Breast epithelium (tissue), 3 donors: ENCODE data around the gene KDM3B.

ENCODE experiments used
- POLR2A ChIP-seq: fragments of 450-650 bp; IDR thresholded peaks from one replicate; pipeline ENCODE4 v1.6.1; 2016; ENCODE audit warnings: antibody characterized with exemption, mild to moderate bottlenecking, moderate library complexity
- POLR2AphosphoS5 ChIP-seq, 3 donors: sonication (generic); formaldehyde crosslinking; IDR thresholded peaks; one replicate each; pipeline ENCODE4 v1.6.1; 2017; ENCODE audit warnings: antibody characterized with exemption in 3 of 3
- TF ChIP-seq, protein P1 (sequence below), 3 donors: fragments of 450-650 bp; IDR thresholded peaks; one replicate each; pipeline ENCODE4 v1.5.1; 2016 to 2017; ENCODE audit warnings: antibody characterized with exemption in 3 of 3, mild to moderate bottlenecking in 3 of 3, moderate library complexity in 3 of 3

DNA sequence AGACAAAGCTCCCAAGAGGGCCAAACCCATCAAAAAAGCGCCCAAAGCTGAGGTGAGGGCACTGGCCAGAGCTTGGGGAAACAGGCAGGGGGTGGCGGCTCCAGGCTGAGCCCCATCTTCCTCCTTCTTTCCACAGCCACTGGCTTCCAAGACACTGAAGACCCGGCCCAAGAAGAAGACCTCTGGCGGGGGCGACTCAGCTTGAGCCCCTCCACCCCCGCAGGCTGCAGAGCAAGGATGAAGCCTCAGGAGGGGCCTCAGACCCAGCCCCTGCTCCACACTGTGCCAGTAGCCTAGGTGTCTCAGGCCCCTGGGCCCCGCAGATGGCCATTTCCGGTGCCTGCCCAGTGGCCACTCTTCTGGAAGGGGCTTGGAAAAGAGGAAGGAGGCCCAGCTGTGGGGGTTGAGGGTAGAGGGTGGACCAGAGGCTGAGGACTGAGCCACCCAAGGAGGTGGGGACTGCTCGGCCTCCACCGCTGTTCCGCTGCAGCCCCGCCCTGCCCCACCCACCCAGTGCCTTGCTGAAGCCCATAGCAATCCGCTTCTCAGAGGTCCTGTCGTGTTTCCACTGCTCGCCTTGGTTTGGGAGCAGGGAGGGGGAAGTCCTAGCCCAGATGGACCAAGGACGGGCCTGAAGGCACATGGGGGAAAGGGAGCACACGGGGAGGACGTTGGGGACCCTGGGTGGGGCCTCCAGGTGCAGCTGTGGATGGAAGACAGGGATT, 93.2 kb downstream of the KDM3B start:
- no peak for TF ChIP-seq POLR2AphosphoS5 (IDR thresholded peaks at IDR 0.05)
- TF ChIP-seq, protein P1, sequence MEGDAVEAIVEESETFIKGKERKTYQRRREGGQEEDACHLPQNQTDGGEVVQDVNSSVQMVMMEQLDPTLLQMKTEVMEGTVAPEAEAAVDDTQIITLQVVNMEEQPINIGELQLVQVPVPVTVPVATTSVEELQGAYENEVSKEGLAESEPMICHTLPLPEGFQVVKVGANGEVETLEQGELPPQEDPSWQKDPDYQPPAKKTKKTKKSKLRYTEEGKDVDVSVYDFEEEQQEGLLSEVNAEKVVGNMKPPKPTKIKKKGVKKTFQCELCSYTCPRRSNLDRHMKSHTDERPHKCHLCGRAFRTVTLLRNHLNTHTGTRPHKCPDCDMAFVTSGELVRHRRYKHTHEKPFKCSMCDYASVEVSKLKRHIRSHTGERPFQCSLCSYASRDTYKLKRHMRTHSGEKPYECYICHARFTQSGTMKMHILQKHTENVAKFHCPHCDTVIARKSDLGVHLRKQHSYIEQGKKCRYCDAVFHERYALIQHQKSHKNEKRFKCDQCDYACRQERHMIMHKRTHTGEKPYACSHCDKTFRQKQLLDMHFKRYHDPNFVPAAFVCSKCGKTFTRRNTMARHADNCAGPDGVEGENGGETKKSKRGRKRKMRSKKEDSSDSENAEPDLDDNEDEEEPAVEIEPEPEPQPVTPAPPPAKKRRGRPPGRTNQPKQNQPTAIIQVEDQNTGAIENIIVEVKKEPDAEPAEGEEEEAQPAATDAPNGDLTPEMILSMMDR (IDR thresholded peaks at IDR 0.05) = no peak
- no peak for TF ChIP-seq POLR2A
